Heart right ventricle (tissue), 16 donors: ENCODE measurements around the gene CORO2B. TPM values are rescaled to one million over a fixed set of nuclear protein-coding genes. Genes with fewer than 3 reads are reported as not detected.

ENCODE experiments used
- ATAC-seq, 8 donors: fragments of 200-7000 bp; cut with Tn5 transposase; one replicate each; pipeline ENCODE4 v1.9.1; 2020; ENCODE audit warnings: mild to moderate bottlenecking in 8 of 8, moderate library complexity in 8 of 8, moderate number of reproducible peaks in 1 of 8
- DNase-seq, 2 donors: peaks; one replicate each; pipeline ENCODE4 v3.0.0-alpha.2; 2020
- H3K27ac ChIP-seq, 10 donors: fragments of 200-600 bp; sonication (generic) in 2 of 10; one replicate each; pipeline versions ENCODE4 v1.5.0 to v1.8.0; 2020 to 2022; ENCODE audit warnings: mild to moderate bottlenecking in 3 of 10
- H3K27me3 ChIP-seq, 7 donors: fragments of 200-600 bp; one replicate each; pipeline ENCODE4 v1.8.0; 2021 to 2022; ENCODE audit warnings: mild to moderate bottlenecking in 2 of 7
- H3K36me3 ChIP-seq, 9 donors: fragments of 200-600 bp; sonication (generic) in 1 of 9; one replicate each; pipeline versions ENCODE4 v1.5.0 to v1.8.0; 2020 to 2022; ENCODE audit warnings: mild to moderate bottlenecking in 2 of 9
- H3K4me1 ChIP-seq, 9 donors: fragments of 200-600 bp; sonication (generic) in 1 of 9; one replicate each; pipeline versions ENCODE4 v1.5.0 to v1.8.0; 2020 to 2022; ENCODE audit warnings: mild to moderate bottlenecking in 4 of 9
- H3K4me3 ChIP-seq, 10 donors: fragments of 200-600 bp; sonication (generic) in 2 of 10; one replicate each; pipeline versions ENCODE4 v1.5.0 to v1.8.0; 2020 to 2022; ENCODE audit warnings: mild to moderate bottlenecking in 7 of 10, moderate library complexity in 2 of 10
- H3K9me3 ChIP-seq, 11 donors: fragments of 200-600 bp in 10 of 11; sonication (generic) in 2 of 11; one replicate each; pipeline versions ENCODE4 v1.5.0 to v1.8.0; 2013 to 2022; ENCODE audit warnings: mild to moderate bottlenecking in 2 of 11, control low read depth in 1 of 11, moderate library complexity in 1 of 11
- WGBS, 2 donors: extraction: QIAGEN DNeasy Blood & Tissue Kit; methylation state at CpG; one replicate each; pipeline ENCODE4 v1.1.7; 2013; ENCODE audit warnings: inconsistent platforms in 1 of 2; 5-methylcytosine and 5-hydroxymethylcytosine counted together
- intact Hi-C, 10 donors: fragments of 100-400 bp; cut with DNase I; formaldehyde crosslinking; loops; one replicate each; pipeline versions ENCODE4 v1.11.1 to v1.14.2; 2022
- polyA plus RNA-seq, 2 donors: library from polyadenylated mRNA; stranded (reverse); fragments of 200-250 nt; gene quantifications; one replicate each; pipeline ENCODE4 v1.2.3, GENCODE V29; 2013
- total RNA-seq, 10 donors: library from RNA; stranded (reverse); fragmentation: NEBNext Ultra II Directional in 3 of 10; extraction: Animal tissue kit (Norgen Biotek cat#: 25700) in 3 of 10; gene quantifications; one replicate each; pipeline versions ENCODE4 v1.2.1 to v1.2.4, GENCODE V29; 2021 to 2023
- TF ChIP-seq, protein P1 (sequence below), 9 donors: fragments of 200-600 bp; sonication (generic) in 2 of 9; IDR thresholded peaks; one replicate each; pipeline versions ENCODE4 v1.5.0 to v1.8.0; 2021 to 2022; ENCODE audit warnings: antibody characterized with exemption in 9 of 9, mild to moderate bottlenecking in 5 of 9, moderate library complexity in 1 of 9
- donor health status: Arrhythmogenic right ventricular cardiomyopathy.
- donor health status: ischemic (EF 13 %, LVEDD 7.1; RV severe dilation, severe dysfunction).
- donor health status: healthy with polysubstance abuse.
- donor health status: DM: no; HTN: yes; CAD: no.
- donor health status: DM: no; HTN: no; CAD: no.
- donor health status: ischemic (EF 25% LVEDD 6.9; RV normal size, moderate dysfunction).
- donor health status: ischemic (EF 25% LVEDD 5.7; RV mildly dilated, moderate dysfunction).
- donor health status: healthy.
- donor health status: DM: yes; HTN: yes; CAD: no.
- donor health status: Ischemic cardiomyopathy.
- donor health status: ischemic (EF 35%, LVEDD 5.7; RV mildly dilated, moderate dysfunction).
- donor health status: nonischemic (EF 11% LVEDD 7.7; RV severe dilation, severe dysfunction).
- donor health status: DM: yes; HTN: yes; CAD: no.
- donor health status: PGD.
- donor health status: ischemic (EF 29% LVEDD 5.4; RV normal size, mild dysfunction).
- donor health status: nonischemic (EF 23%, LVEDD 6.1; RV moderate dilation, normal function).

CORO2B gene
- total and polyA plus RNA-seq, 12 donors = 2.6 to 8.1 (median 4.5) TPM

- Histone ChIP-seq H3K4me3 (no peak overlapping the region), H3K27me3 (peaks cover 0 to 11% (median 0%) of the 10 kb centered on the region in 7 donors), H3K9me3 (no peaks in the 10 kb centered on the region), H3K27ac (no peak overlapping the region), H3K36me3 (no peaks in the 10 kb centered on the region), H3K4me1 (peaks cover 0 to 10% (median 0%) of the 10 kb centered on the region in 9 donors)
- intact Hi-C loops = no loop called here
- ATAC-seq (no peak), DNase-seq (no peak)
- TF ChIP-seq, protein P1, sequence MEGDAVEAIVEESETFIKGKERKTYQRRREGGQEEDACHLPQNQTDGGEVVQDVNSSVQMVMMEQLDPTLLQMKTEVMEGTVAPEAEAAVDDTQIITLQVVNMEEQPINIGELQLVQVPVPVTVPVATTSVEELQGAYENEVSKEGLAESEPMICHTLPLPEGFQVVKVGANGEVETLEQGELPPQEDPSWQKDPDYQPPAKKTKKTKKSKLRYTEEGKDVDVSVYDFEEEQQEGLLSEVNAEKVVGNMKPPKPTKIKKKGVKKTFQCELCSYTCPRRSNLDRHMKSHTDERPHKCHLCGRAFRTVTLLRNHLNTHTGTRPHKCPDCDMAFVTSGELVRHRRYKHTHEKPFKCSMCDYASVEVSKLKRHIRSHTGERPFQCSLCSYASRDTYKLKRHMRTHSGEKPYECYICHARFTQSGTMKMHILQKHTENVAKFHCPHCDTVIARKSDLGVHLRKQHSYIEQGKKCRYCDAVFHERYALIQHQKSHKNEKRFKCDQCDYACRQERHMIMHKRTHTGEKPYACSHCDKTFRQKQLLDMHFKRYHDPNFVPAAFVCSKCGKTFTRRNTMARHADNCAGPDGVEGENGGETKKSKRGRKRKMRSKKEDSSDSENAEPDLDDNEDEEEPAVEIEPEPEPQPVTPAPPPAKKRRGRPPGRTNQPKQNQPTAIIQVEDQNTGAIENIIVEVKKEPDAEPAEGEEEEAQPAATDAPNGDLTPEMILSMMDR (IDR thresholded peaks at IDR 0.05) = no peak
Observed at GRCh38 chr15:68565234-68565633, 13.6 kb upstream of the CORO2B start.

DNA sequence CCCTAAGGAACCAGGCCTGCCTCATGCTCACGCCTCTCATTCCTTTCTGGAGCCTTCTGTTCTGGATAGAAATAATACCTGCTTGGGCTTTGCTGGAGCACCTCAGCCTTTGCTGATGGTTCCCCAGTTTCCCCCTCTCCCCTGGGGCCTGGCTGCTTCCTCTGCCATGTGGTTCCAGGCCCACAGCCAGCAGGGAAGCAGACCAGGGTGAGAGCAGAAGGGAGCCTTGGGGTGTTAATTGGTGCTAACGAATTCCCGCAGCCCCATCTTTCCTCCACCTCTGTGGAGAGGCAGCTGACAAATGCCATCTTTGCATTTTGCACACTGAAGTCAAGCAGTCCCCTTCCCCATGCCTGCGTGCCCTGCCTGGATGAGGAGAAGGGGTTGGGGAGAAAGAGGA is 13.1 kb upstream of the CORO2B start:
- Histone ChIP-seq H3K4me1 (peaks cover 0 to 9% (median 0%) of the 10 kb centered on the region in 9 donors), H3K9me3 (no peaks in the 10 kb centered on the region), H3K4me3 (no peak overlapping the region), H3K36me3 (no peaks in the 10 kb centered on the region), H3K27ac (no peak overlapping the region), H3K27me3 (peaks cover 0 to 6% (median 0%) of the 10 kb centered on the region in 7 donors)
- WGBS, 2 donors = 82 to 83% methylated on average over 4 of the region's 4 CpGs
- TF ChIP-seq, protein P1 (IDR thresholded peaks at IDR 0.05) = no peak
- no peak for ATAC-seq
- intact Hi-C loops = no loop called here
- DNase-seq = no peak

GRCh38 chr15:68566377-68566954 is 12.3 kb upstream of the CORO2B start:
- 67 to 79% methylated on average over 9 of the region's 9 CpGs for WGBS, 2 donors
- Histone ChIP-seq H3K9me3 (no peaks in the 10 kb centered on the region), H3K36me3 (no peaks in the 10 kb centered on the region), H3K27ac (no peak overlapping the region), H3K4me3 (no peak overlapping the region), H3K27me3 (peaks cover 0 to 3% (median 0%) of the 10 kb centered on the region in 7 donors), H3K4me1 (peaks cover 0 to 9% (median 0%) of the 10 kb centered on the region in 9 donors)
- DNase-seq (no peak), ATAC-seq (peak in 2 of 8 donors; percentile 16 to 31)
- intact Hi-C loops = no loop called here
- TF ChIP-seq, protein P1 (IDR thresholded peaks at IDR 0.05) = no peak

GRCh38 chr15:68567345-68567744 is 11.4 kb upstream of the CORO2B start:
- TF ChIP-seq, protein P1 (IDR thresholded peaks at IDR 0.05) = no peak
- Histone ChIP-seq H3K27ac (peak overlapping the region in 1 of 10 donors; percentile 24), H3K4me1 (peaks cover 0 to 9% (median 0%) of the 10 kb centered on the region in 9 donors), H3K9me3 (no peaks in the 10 kb centered on the region), H3K4me3 (no peak overlapping the region), H3K36me3 (no peaks in the 10 kb centered on the region), H3K27me3 (no peaks in the 10 kb centered on the region)
- 74 to 90% methylated on average over 3 of the region's 3 CpGs for WGBS, 2 donors
- DNase-seq (no peak), ATAC-seq (peak in 3 of 8 donors; percentile 44 to 87 (median 70))
- intact Hi-C loops = no loop called here
